Activated T-cell treated with anti-CD3 and anti-CD28 coated beads, Interleukin-2, amount 50 U/mL, for 72 hours (primary cell): ENCODE data around the gene CLCNKB. TPM values are rescaled to one million over a fixed set of nuclear protein-coding genes. Genes with fewer than 3 reads are reported as not detected.
"Not testable (repeated sequence)": the region's sequence is repeated elsewhere in the genome, so short reads cannot be mapped to it uniquely, and the experiment has no call there.

Experiments
- ATAC-seq, 2 donors: fragments of 150-1000 bp; cut with Tn5 transposase; replicated peaks in 1 of 2; 2 replicates each; pipeline ENCODE4 v1.10.0; 2021; ENCODE audit warnings: moderate library complexity in 2 of 2, mild to moderate bottlenecking in 1 of 2
- DNase-seq, 2 donors: peaks; one replicate each; pipeline ENCODE4 v3.0.0; 2021 to 2022; ENCODE audit warnings: mixed read lengths in 1 of 2
- H3K27ac Mint-ChIP-seq: one replicate; pipeline ENCODE4 v1.8.0; 2022; ENCODE audit warnings: mild to moderate bottlenecking, moderate library complexity, mixed read lengths
- H3K27me3 Mint-ChIP-seq: one replicate; pipeline ENCODE4 v1.8.0; 2022; ENCODE audit warnings: low read depth, mixed read lengths
- H3K36me3 Mint-ChIP-seq, 2 donors: one replicate each; pipeline ENCODE4 v1.8.0; 2022; ENCODE audit warnings: mixed read lengths in 2 of 2, mild to moderate bottlenecking in 1 of 2; ENCODE audit not compliant: insufficient read depth in 2 of 2
- H3K4me1 Mint-ChIP-seq: one replicate; pipeline ENCODE4 v1.8.0; 2022; ENCODE audit warnings: low read depth, mixed read lengths
- H3K4me3 Mint-ChIP-seq, 2 donors: one replicate each; pipeline ENCODE4 v1.8.0; 2022; ENCODE audit warnings: mild to moderate bottlenecking in 2 of 2, mixed read lengths in 2 of 2, moderate library complexity in 2 of 2
- H3K9me3 Mint-ChIP-seq, 2 donors: one replicate each; pipeline ENCODE4 v1.8.0; 2022; ENCODE audit warnings: mixed read lengths in 2 of 2
- total RNA-seq, 2 donors: library from RNA; stranded (reverse); gene quantifications; one replicate each; pipeline ENCODE4 v1.2.3, GENCODE V29; 2022

The CLCNKB gene
- total RNA-seq, 2 donors from 2014 or later, result not detected

- Mint-ChIP-seq H3K27me3 (peaks cover 10% of the 10 kb centered on the region), H3K36me3 (no peaks in the 10 kb centered on the region), H3K4me3 (no peak overlapping the region), H3K4me1 (no peaks in the 10 kb centered on the region), H3K9me3 (no peaks in the 10 kb centered on the region), H3K27ac (no peak overlapping the region)
- no peak for ATAC-seq
- no peak for DNase-seq
Measured at GRCh38 chr1:16018308-16018707, 25.3 kb upstream of the CLCNKB start.

- no peak for DNase-seq
- no peaks in the 10 kb centered on the region for H3K9me3 Mint-ChIP-seq
- H3K27me3 Mint-ChIP-seq, result peaks cover 10% of the 10 kb centered on the region
- no peak for ATAC-seq
- no peak overlapping the region for H3K4me3 Mint-ChIP-seq
- H3K27ac Mint-ChIP-seq, result no peak overlapping the region
- H3K36me3 Mint-ChIP-seq, result no peaks in the 10 kb centered on the region
- H3K4me1 Mint-ChIP-seq, result no peaks in the 10 kb centered on the region
Measured at GRCh38 chr1:16018749-16019643, 24.6 kb upstream of the CLCNKB start.

GRCh38 chr1:16019644-16020277 lies 23.8 kb upstream of the CLCNKB start:
- Mint-ChIP-seq H3K27ac (no peak overlapping the region), H3K4me1 (no peaks in the 10 kb centered on the region), H3K27me3 (peaks cover 2% of the 10 kb centered on the region), H3K36me3 (no peaks in the 10 kb centered on the region), H3K4me3 (no peak overlapping the region), H3K9me3 (no peaks in the 10 kb centered on the region)
- no peak for DNase-seq
- no peak for ATAC-seq

- DNase-seq (no peak), ATAC-seq (no peak)
- no peak overlapping the region for H3K27ac Mint-ChIP-seq
- no peak overlapping the region for H3K4me3 Mint-ChIP-seq
- H3K27me3 Mint-ChIP-seq, result no peaks in the 10 kb centered on the region
- no peaks in the 10 kb centered on the region for H3K36me3 Mint-ChIP-seq
- H3K9me3 Mint-ChIP-seq, result no peaks in the 10 kb centered on the region
- H3K4me1 Mint-ChIP-seq, result no peaks in the 10 kb centered on the region
Measured at GRCh38 chr1:16020325-16020724, 23.3 kb upstream of the CLCNKB start.

- DNase-seq, H3K36me3 Mint-ChIP-seq, H3K4me3 Mint-ChIP-seq, H3K27me3 Mint-ChIP-seq, H3K9me3 Mint-ChIP-seq, H3K27ac Mint-ChIP-seq, ATAC-seq, H3K4me1 Mint-ChIP-seq: not testable (repeated sequence)
Measured at GRCh38 chr1:16020878-16021277, 22.7 kb upstream of the CLCNKB start.

- DNase-seq (no peak), ATAC-seq (no peak)
- Mint-ChIP-seq H3K4me3 (no peak within 1 kb of the TSS), H3K27ac (no peak within 1 kb of the TSS), H3K27me3 (no peaks in the 10 kb centered on the region), H3K36me3 (no peaks in the 10 kb centered on the region), H3K9me3 (no peaks in the 10 kb centered on the region), H3K4me1 (no peaks in the 10 kb centered on the region)
Measured at GRCh38 chr1:16021681-16022080, 21.9 kb upstream of the CLCNKB start, which contains the start of gene CLCNKA. TSS of gene CLCNKA (plus strand) at chr1:16022036. CDS start at chr1:16022620, 584 bp downstream.

GRCh38 chr1:16022393-16022792 lies 21.2 kb upstream of the CLCNKB start:
- no peaks in the 10 kb centered on the region for H3K27me3 Mint-ChIP-seq
- H3K27ac Mint-ChIP-seq, result no peak overlapping the region
- H3K36me3 Mint-ChIP-seq, result no peaks in the 10 kb centered on the region
- DNase-seq (no peak), ATAC-seq (no peak)
- H3K9me3 Mint-ChIP-seq, result no peaks in the 10 kb centered on the region
- no peak overlapping the region for H3K4me3 Mint-ChIP-seq
- H3K4me1 Mint-ChIP-seq, result no peaks in the 10 kb centered on the region

- H3K4me1 Mint-ChIP-seq, result no peaks in the 10 kb centered on the region
- no peak overlapping the region for H3K4me3 Mint-ChIP-seq
- ATAC-seq (no peak), DNase-seq (no peak)
- H3K27ac Mint-ChIP-seq, result no peak overlapping the region
- H3K27me3 Mint-ChIP-seq, result peaks cover 7% of the 10 kb centered on the region
- H3K9me3 Mint-ChIP-seq, result no peaks in the 10 kb centered on the region
- H3K36me3 Mint-ChIP-seq, result no peaks in the 10 kb centered on the region
Measured at GRCh38 chr1:16023050-16023653, 20.4 kb upstream of the CLCNKB start.

- peaks cover 14% of the 10 kb centered on the region for H3K27me3 Mint-ChIP-seq
- not testable (repeated sequence) for H3K36me3 Mint-ChIP-seq, H3K27ac Mint-ChIP-seq, H3K9me3 Mint-ChIP-seq, ATAC-seq, DNase-seq, H3K4me1 Mint-ChIP-seq, H3K4me3 Mint-ChIP-seq
Measured at GRCh38 chr1:16026302-16026701, 17.3 kb upstream of the CLCNKB start.

- peaks cover 14% of the 10 kb centered on the region for H3K27me3 Mint-ChIP-seq
- H3K4me3 Mint-ChIP-seq, result peak overlapping the region in 1 of 2 donors; percentile 50
- no peaks in the 10 kb centered on the region for H3K36me3 Mint-ChIP-seq
- peak; percentile 40 to 78 for ATAC-seq
- no peaks in the 10 kb centered on the region for H3K4me1 Mint-ChIP-seq
- no peak overlapping the region for H3K27ac Mint-ChIP-seq
- H3K9me3 Mint-ChIP-seq, result no peaks in the 10 kb centered on the region
- DNase-seq, result peak; percentile 19 to 52
Measured at GRCh38 chr1:16026723-16027484, 16.7 kb upstream of the CLCNKB start.

- H3K4me3 Mint-ChIP-seq, result no peak overlapping the region
- no peaks in the 10 kb centered on the region for H3K9me3 Mint-ChIP-seq
- ATAC-seq (no peak), DNase-seq (no peak)
- no peak overlapping the region for H3K27ac Mint-ChIP-seq
- peaks cover 14% of the 10 kb centered on the region for H3K27me3 Mint-ChIP-seq
- H3K36me3 Mint-ChIP-seq, result no peaks in the 10 kb centered on the region
- no peaks in the 10 kb centered on the region for H3K4me1 Mint-ChIP-seq
Measured at GRCh38 chr1:16028237-16029002, 15.2 kb upstream of the CLCNKB start.

- H3K9me3 Mint-ChIP-seq, ATAC-seq: not testable (repeated sequence)
Measured at GRCh38 chr1:16029003-16029268, 14.6 kb upstream of the CLCNKB start.

More at GRCh38 chr1:16029003-16029268, 14.6 kb upstream of the CLCNKB start:
- H3K36me3 Mint-ChIP-seq, H3K4me3 Mint-ChIP-seq, DNase-seq, H3K27ac Mint-ChIP-seq, H3K4me1 Mint-ChIP-seq: not testable (repeated sequence)
- peaks cover 14% of the 10 kb centered on the region for H3K27me3 Mint-ChIP-seq
